Tibial artery (tissue), 4 donors: ENCODE results near the gene RAMAC.

Experiments used
- DNase-seq, 2 donors: peaks; one replicate each; pipeline ENCODE4 v3.0.0-alpha.2; 2019
- H3K27ac ChIP-seq, 2 donors: fragments of 200-600 bp; sonication (generic) in 1 of 2; 1 replicate in 1 of 2; 2 replicates in 1 of 2; pipeline ENCODE4 v1.5.1; 2018 to 2019; ENCODE audit warnings: mild to moderate bottlenecking in 1 of 2
- H3K27me3 ChIP-seq, 2 donors: fragments of 200-600 bp; sonication (generic) in 1 of 2; one replicate each; pipeline versions ENCODE4 v1.5.1 to v1.6.0; 2016 to 2019
- H3K36me3 ChIP-seq, 3 donors: fragments of 200-600 bp; sonication (generic) in 2 of 3; one replicate each; pipeline ENCODE4 v1.5.1; 2016 to 2019; ENCODE audit warnings: mild to moderate bottlenecking in 2 of 3
- H3K4me1 ChIP-seq, 4 donors: fragments of 200-600 bp; sonication (generic) in 2 of 4; 1 replicate in 3 of 4; 2 replicates in 1 of 4; pipeline ENCODE4 v1.5.1; 2016 to 2019
- H3K4me3 ChIP-seq, 2 donors: fragments of 200-600 bp; sonication (generic) in 1 of 2; 1 replicate in 1 of 2; 2 replicates in 1 of 2; pipeline ENCODE4 v1.5.1; 2018 to 2019; ENCODE audit warnings: mild to moderate bottlenecking in 2 of 2
- H3K9me3 ChIP-seq, 3 donors: fragments of 200-600 bp; sonication (generic) in 1 of 3; one replicate each; pipeline ENCODE4 v1.5.1; 2016 to 2019
- CTCF ChIP-seq, 2 experiments: fragments of 200-600 bp in 1 of 2; fragments of 450-650 bp in 1 of 2; IDR thresholded peaks; one replicate each; pipeline ENCODE4 v1.5.1; 2017 to 2019; ENCODE audit warnings: antibody characterized with exemption in 2 of 2, mild to moderate bottlenecking in 1 of 2, moderate library complexity in 1 of 2
- intact Hi-C: fragments of 100-400 bp; cut with DNase I; formaldehyde crosslinking; loops from one replicate; pipeline ENCODE4 v1.15.0; 2023; ENCODE audit warnings: low total_unique reads

RAMAC gene

GRCh38 chr15:82960766-82961165, 25.2 kb upstream of the RAMAC start:
- intact Hi-C loops = no loop called here

GRCh38 chr15:82963471-82964341, 22.3 kb upstream of the RAMAC start:
- no peak for TF ChIP-seq CTCF (IDR thresholded peaks at IDR 0.05)
- H3K36me3 ChIP-seq = no peaks in the 10 kb centered on the region
- no peak overlapping the region for H3K4me3 ChIP-seq
- H3K27me3 ChIP-seq = no peaks in the 10 kb centered on the region
- H3K9me3 ChIP-seq = no peaks in the 10 kb centered on the region
- no peak for DNase-seq
- H3K27ac ChIP-seq = no peak overlapping the region
- no peaks in the 10 kb centered on the region for H3K4me1 ChIP-seq
- intact Hi-C loops = no loop called here

More at GRCh38 chr15:82960766-82961165, 25.2 kb upstream of the RAMAC start:
- no peak for TF ChIP-seq CTCF (IDR thresholded peaks at IDR 0.05)
- Histone ChIP-seq H3K27me3 (no peaks in the 10 kb centered on the region), H3K4me3 (no peak overlapping the region), H3K4me1 (no peaks in the 10 kb centered on the region), H3K9me3 (no peaks in the 10 kb centered on the region), H3K36me3 (no peaks in the 10 kb centered on the region), H3K27ac (no peak overlapping the region)
- no peak for DNase-seq

GRCh38 chr15:82964890-82965289, 21.1 kb upstream of the RAMAC start:
- no peaks in the 10 kb centered on the region for H3K36me3 ChIP-seq
- intact Hi-C loops = no loop called here
- H3K27me3 ChIP-seq = no peaks in the 10 kb centered on the region
- H3K4me3 ChIP-seq = no peak overlapping the region
- no peak for DNase-seq
- no peak for TF ChIP-seq CTCF (IDR thresholded peaks at IDR 0.05)
- no peak overlapping the region for H3K27ac ChIP-seq
- H3K9me3 ChIP-seq = no peaks in the 10 kb centered on the region
- no peaks in the 10 kb centered on the region for H3K4me1 ChIP-seq

- Histone ChIP-seq H3K27ac (no peak overlapping the region), H3K4me1 (no peaks in the 10 kb centered on the region), H3K4me3 (no peak overlapping the region), H3K9me3 (no peaks in the 10 kb centered on the region), H3K27me3 (no peaks in the 10 kb centered on the region), H3K36me3 (no peaks in the 10 kb centered on the region)
- TF ChIP-seq CTCF (IDR thresholded peaks at IDR 0.05) = no peak
- DNase-seq = no peak
- intact Hi-C loops = no loop called here
These were observed 19.3 kb upstream of the RAMAC start for GRCh38 chr15:82966671-82967071.

- no peak overlapping the region for H3K27ac ChIP-seq
- no peaks in the 10 kb centered on the region for H3K4me1 ChIP-seq
- DNase-seq = no peak
- H3K27me3 ChIP-seq = no peaks in the 10 kb centered on the region
- intact Hi-C loops = no loop called here
- no peaks in the 10 kb centered on the region for H3K9me3 ChIP-seq
- H3K4me3 ChIP-seq = no peak overlapping the region
- no peak for TF ChIP-seq CTCF (IDR thresholded peaks at IDR 0.05)
- H3K36me3 ChIP-seq = no peaks in the 10 kb centered on the region
These were observed 17.9 kb upstream of the RAMAC start for GRCh38 chr15:82968066-82968465.
